C4-2B (cell line): ENCODE results near the gene TMEFF2.

Experiments used
- H3K27ac ChIP-seq: fragments of 450-650 bp; 2 replicates; pipeline ENCODE4 v1.5.1; 2017
- CTCF ChIP-seq: fragments of 450-650 bp; conservative IDR thresholded peaks from 2 replicates; pipeline ENCODE4 v1.5.1; 2017; ENCODE audit warnings: mild to moderate bottlenecking
- ZFX ChIP-seq: fragments of 450-650 bp; IDR thresholded peaks from 2 replicates; pipeline ENCODE4 v1.6.1; 2017

TMEFF2 gene

GRCh38 chr2:192183296-192183695, 11.4 kb downstream of the TMEFF2 start:
- TF ChIP-seq CTCF (no peak), ZFX (no peak)
- no peak overlapping the region for H3K27ac ChIP-seq

- TF ChIP-seq ZFX (no peak), CTCF (no peak)
These were observed 27.8 kb downstream of the TMEFF2 start for GRCh38 chr2:192166946-192167345.

GRCh38 chr2:192165842-192166241, 28.9 kb downstream of the TMEFF2 start:
- TF ChIP-seq ZFX (no peak), CTCF (no peak)
- H3K27ac ChIP-seq: no peak overlapping the region

More at GRCh38 chr2:192166946-192167345, 27.8 kb downstream of the TMEFF2 start:
- H3K27ac ChIP-seq: no peak overlapping the region

GRCh38 chr2:192162392-192163042, 32.2 kb downstream of the TMEFF2 start:
- peak; percentile 89 for TF ChIP-seq CTCF
- no peak for TF ChIP-seq ZFX
- H3K27ac ChIP-seq: no peak overlapping the region

- H3K27ac ChIP-seq: no peak overlapping the region
- TF ChIP-seq CTCF (no peak), ZFX (no peak)
These were observed 33.0 kb downstream of the TMEFF2 start for GRCh38 chr2:192161656-192162290.

- no peak for TF ChIP-seq ZFX
- TF ChIP-seq CTCF: no peak
- no peak overlapping the region for H3K27ac ChIP-seq
These were observed 35.0 kb downstream of the TMEFF2 start for GRCh38 chr2:192159736-192160135.

- no peak overlapping the region for H3K27ac ChIP-seq
- TF ChIP-seq ZFX (no peak), CTCF (no peak)
These were observed 35.5 kb downstream of the TMEFF2 start for GRCh38 chr2:192159208-192159607.
